Sigmoid colon (tissue), 4 donors: Measurements from ENCODE around the gene OR8S1.

ENCODE experiments used
- CTCF ChIP-seq, 4 experiments: fragments of 450-650 bp in 3 of 4; fragments of 200-600 bp in 1 of 4; IDR thresholded peaks; one replicate each; pipeline ENCODE4 v1.5.1; 2016 to 2019; ENCODE audit warnings: antibody characterized with exemption in 4 of 4, mild to moderate bottlenecking in 3 of 4, moderate library complexity in 2 of 4
- EP300 ChIP-seq, 4 donors: sonication (generic); formaldehyde crosslinking; IDR thresholded peaks; one replicate each; pipeline ENCODE4 v1.6.1; 2017; ENCODE audit warnings: antibody characterized with exemption in 4 of 4
- POLR2A ChIP-seq, 2 donors: fragments of 450-650 bp; IDR thresholded peaks; one replicate each; pipeline ENCODE4 v1.6.1; 2016; ENCODE audit warnings: antibody characterized with exemption in 2 of 2, mild to moderate bottlenecking in 2 of 2, moderate library complexity in 2 of 2
- POLR2AphosphoS5 ChIP-seq, 4 donors: sonication (generic); formaldehyde crosslinking; IDR thresholded peaks; one replicate each; pipeline ENCODE4 v1.6.1; 2017; ENCODE audit warnings: antibody characterized with exemption in 4 of 4

- TF ChIP-seq CTCF (IDR thresholded peaks at IDR 0.05) (no peak), POLR2A (IDR thresholded peaks at IDR 0.05) (no peak), POLR2AphosphoS5 (IDR thresholded peaks at IDR 0.05) (no peak), EP300 (IDR thresholded peaks at IDR 0.05) (no peak)
Measured at GRCh38 chr12:48482198-48482597, 43.2 kb upstream of the OR8S1 start, which contains the start of gene C12orf54.
